Measurements from ENCODE around the gene ATOSB.

ATOSB gene

DNA sequence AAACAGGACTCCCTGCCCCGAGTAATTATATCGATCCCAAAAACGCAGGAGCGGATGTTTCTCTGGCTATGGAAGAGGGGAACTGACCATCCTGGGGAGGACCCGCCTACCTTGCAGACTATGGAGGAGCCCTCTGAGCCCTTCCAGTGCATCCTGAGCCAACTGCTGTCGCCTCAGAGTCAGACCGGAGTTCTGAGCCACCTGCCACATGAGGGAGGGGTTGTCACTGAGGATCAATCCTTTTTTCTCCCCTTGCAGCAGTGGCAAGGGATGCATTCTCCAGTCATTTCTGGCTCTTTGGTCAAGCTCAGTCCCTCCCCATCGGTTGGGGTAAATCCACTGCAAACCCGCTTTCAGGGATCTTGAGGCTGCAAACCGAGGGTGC, 36.6 kb downstream of the ATOSB start:
- H3K4me3 ChIP-seq (ENCODE audit: low read depth in 1 of 2, low read length in 2 of 2), result peak overlapping the region; percentile 51 to 73

DNA sequence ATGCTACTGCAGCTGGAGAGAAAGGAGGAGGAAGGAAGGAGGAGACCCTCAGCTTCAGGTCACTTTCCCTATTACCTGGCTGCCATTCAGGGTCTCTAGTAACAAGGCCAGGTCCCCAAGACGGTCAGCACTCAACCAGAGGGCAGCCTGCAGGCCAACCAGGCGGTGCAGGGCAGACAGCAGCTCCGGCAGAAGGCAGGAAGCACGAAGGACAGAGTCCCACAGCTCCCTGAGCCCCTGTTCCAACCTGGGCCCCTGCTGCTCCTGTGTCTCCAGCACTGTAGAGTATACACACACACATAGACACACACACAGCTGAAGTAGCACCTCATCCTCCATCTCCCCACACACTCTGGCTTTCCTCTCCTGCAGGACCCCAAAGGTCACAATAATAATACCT, 37.6 kb downstream of the ATOSB start:
- Histone ChIP-seq H3K36me3 (ENCODE audit: insufficient read depth, low read length) (peaks cover 50% of the 10 kb centered on the region), H2AFZ (ENCODE audit: low read depth, low read length) (no peak overlapping the region), H3K4me3 (ENCODE audit: low read depth in 1 of 2, low read length in 2 of 2) (peak overlapping the region; percentile 51 to 73; a peak in 3 of 4 replicates), H4K20me1 (ENCODE audit: insufficient read depth, low read length) (peaks cover 19% of the 10 kb centered on the region), H3K4me1 (ENCODE audit: insufficient read depth, low read length) (peaks cover 57% of the 10 kb centered on the region), H3K27me3 (ENCODE audit: insufficient read depth, low read length, poor library complexity) (no peaks in the 10 kb centered on the region), H3K4me2 (ENCODE audit: insufficient read depth, low read length) (peak overlapping the region; percentile 91), H3K9ac (ENCODE audit: low read depth, low read length) (peak overlapping the region; percentile 76), H3K9me3 (ENCODE audit: insufficient read depth, low read length, severe bottlenecking) (no peaks in the 10 kb centered on the region), H3K27ac (ENCODE audit: low read length) (peak overlapping the region; percentile 95), H3K79me2 (ENCODE audit: insufficient read depth, low read length) (peaks cover 42% of the 10 kb centered on the region)
- DNase-seq, result no peak
- no peak for ATAC-seq (ENCODE audit: insufficient read depth, low read depth)
- TF ChIP-seq EZH2 (IDR thresholded peaks at IDR 0.05; ENCODE audit: borderline replicate concordance, low read depth, low read length, severe bottlenecking), result no peak
- TF ChIP-seq, protein P1, sequence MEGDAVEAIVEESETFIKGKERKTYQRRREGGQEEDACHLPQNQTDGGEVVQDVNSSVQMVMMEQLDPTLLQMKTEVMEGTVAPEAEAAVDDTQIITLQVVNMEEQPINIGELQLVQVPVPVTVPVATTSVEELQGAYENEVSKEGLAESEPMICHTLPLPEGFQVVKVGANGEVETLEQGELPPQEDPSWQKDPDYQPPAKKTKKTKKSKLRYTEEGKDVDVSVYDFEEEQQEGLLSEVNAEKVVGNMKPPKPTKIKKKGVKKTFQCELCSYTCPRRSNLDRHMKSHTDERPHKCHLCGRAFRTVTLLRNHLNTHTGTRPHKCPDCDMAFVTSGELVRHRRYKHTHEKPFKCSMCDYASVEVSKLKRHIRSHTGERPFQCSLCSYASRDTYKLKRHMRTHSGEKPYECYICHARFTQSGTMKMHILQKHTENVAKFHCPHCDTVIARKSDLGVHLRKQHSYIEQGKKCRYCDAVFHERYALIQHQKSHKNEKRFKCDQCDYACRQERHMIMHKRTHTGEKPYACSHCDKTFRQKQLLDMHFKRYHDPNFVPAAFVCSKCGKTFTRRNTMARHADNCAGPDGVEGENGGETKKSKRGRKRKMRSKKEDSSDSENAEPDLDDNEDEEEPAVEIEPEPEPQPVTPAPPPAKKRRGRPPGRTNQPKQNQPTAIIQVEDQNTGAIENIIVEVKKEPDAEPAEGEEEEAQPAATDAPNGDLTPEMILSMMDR (IDR thresholded peaks at IDR 0.05; ENCODE audit: borderline replicate concordance, extremely low read depth, low read length, poor library complexity, severe bottlenecking), result no peak

More for the DNA sequence above, 36.6 kb downstream of the ATOSB start:
- no peaks in the 10 kb centered on the region for H3K27me3 ChIP-seq (ENCODE audit: insufficient read depth, low read length, poor library complexity)
- H3K79me2 ChIP-seq (ENCODE audit: insufficient read depth, low read length), result peaks cover 42% of the 10 kb centered on the region
- peak overlapping the region; percentile 72 for H2AFZ ChIP-seq (ENCODE audit: low read depth, low read length)
- no peaks in the 10 kb centered on the region for H3K9me3 ChIP-seq (ENCODE audit: insufficient read depth, low read length, severe bottlenecking)
- H3K4me1 ChIP-seq (ENCODE audit: insufficient read depth, low read length), result peaks cover 50% of the 10 kb centered on the region
- peak overlapping the region; percentile 76 for H3K9ac ChIP-seq (ENCODE audit: low read depth, low read length)
- TF ChIP-seq, protein P1 (IDR thresholded peaks at IDR 0.05; ENCODE audit: borderline replicate concordance, extremely low read depth, low read length, poor library complexity, severe bottlenecking), result no peak
- TF ChIP-seq EZH2 (IDR thresholded peaks at IDR 0.05; ENCODE audit: borderline replicate concordance, low read depth, low read length, severe bottlenecking), result no peak
- peaks cover 19% of the 10 kb centered on the region for H4K20me1 ChIP-seq (ENCODE audit: insufficient read depth, low read length)
- peak overlapping the region; percentile 95 for H3K27ac ChIP-seq (ENCODE audit: low read length)
- peak overlapping the region; percentile 91 for H3K4me2 ChIP-seq (ENCODE audit: insufficient read depth, low read length)
- DNase-seq (peak; percentile 34), ATAC-seq (ENCODE audit: insufficient read depth, low read depth) (peak; percentile 25; the same call in 1 of the 3 replicates)
- peaks cover 44% of the 10 kb centered on the region for H3K36me3 ChIP-seq (ENCODE audit: insufficient read depth, low read length)

DNA sequence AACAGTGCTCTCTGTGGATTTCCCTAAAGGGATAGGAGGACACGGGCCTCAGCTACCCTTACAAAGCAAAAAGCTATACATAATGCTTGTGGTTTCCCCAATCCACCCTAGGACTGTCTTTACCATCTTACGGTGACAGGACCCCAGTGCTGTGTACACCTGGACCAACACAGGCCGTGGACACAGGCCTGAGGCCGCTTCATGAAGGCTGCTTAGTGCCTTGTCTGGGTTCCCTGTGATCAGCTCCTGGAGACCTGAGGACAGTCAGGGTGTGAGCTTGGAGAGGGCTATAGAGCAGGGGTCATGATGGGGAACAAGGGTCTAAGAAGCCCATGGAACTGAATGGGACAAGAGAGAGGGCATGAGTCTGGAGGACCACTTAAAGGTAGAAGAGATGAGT, 38.8 kb downstream of the ATOSB start:
- Histone ChIP-seq H3K4me2 (ENCODE audit: insufficient read depth, low read length) (peak overlapping the region; percentile 91; the same call in 1 of the 2 replicates), H3K79me2 (ENCODE audit: insufficient read depth, low read length) (peaks cover 47% of the 10 kb centered on the region), H3K36me3 (ENCODE audit: insufficient read depth, low read length) (peaks cover 55% of the 10 kb centered on the region), H2AFZ (ENCODE audit: low read depth, low read length) (no peak overlapping the region), H3K4me3 (ENCODE audit: low read depth in 1 of 2, low read length in 2 of 2) (peak overlapping the region in 1 of 2 experiments; percentile 35; a peak in 2 of 4 replicates), H3K9me3 (ENCODE audit: insufficient read depth, low read length, severe bottlenecking) (no peaks in the 10 kb centered on the region), H3K9ac (ENCODE audit: low read depth, low read length) (peak overlapping the region; percentile 76; the same call in 1 of the 2 replicates), H3K27me3 (ENCODE audit: insufficient read depth, low read length, poor library complexity) (no peaks in the 10 kb centered on the region), H4K20me1 (ENCODE audit: insufficient read depth, low read length) (peaks cover 21% of the 10 kb centered on the region), H3K4me1 (ENCODE audit: insufficient read depth, low read length) (peaks cover 62% of the 10 kb centered on the region), H3K27ac (ENCODE audit: low read length) (no peak overlapping the region)
- ATAC-seq (ENCODE audit: insufficient read depth, low read depth) (no peak), DNase-seq (no peak)
- TF ChIP-seq, protein P1 (IDR thresholded peaks at IDR 0.05; ENCODE audit: borderline replicate concordance, extremely low read depth, low read length, poor library complexity, severe bottlenecking), result no peak
- TF ChIP-seq EZH2 (IDR thresholded peaks at IDR 0.05; ENCODE audit: borderline replicate concordance, low read depth, low read length, severe bottlenecking), result no peak
